GM23338 (cell line): ENCODE results near the gene UST. TPM values are rescaled to one million over a fixed set of nuclear protein-coding genes. Genes with fewer than 3 reads are reported as not detected.
"Not testable (repeated sequence)": the region's sequence is repeated elsewhere in the genome, so short reads cannot be mapped to it uniquely, and the experiment has no call there.

Experiments
- ATAC-seq: fragments of 200-7000 bp; cut with Tn5 transposase; 3 replicates; pipeline ENCODE4 v1.9.1; 2020
- DNase-seq: peaks from one replicate; pipeline ENCODE4 v3.0.0-alpha.2; 2015; ENCODE audit warnings: low spot score
- H2AFZ ChIP-seq: fragments of 200-600 bp; sonication (generic); 2 replicates; pipeline ENCODE4 v1.8.0; 2016; ENCODE audit warnings: antibody characterized with exemption, mild to moderate bottlenecking, moderate library complexity
- H3F3A ChIP-seq: fragments of 200-600 bp; sonication (generic); replicated peaks from 2 replicates; pipeline ENCODE4 v1.8.0; 2017; ENCODE audit warnings: antibody characterized with exemption, mixed run types, low read depth
- H3K27ac ChIP-seq: fragments of 200-600 bp; sonication (generic); 2 replicates; pipeline ENCODE4 v1.6.1; 2016; ENCODE audit warnings: low read depth
- H3K27me3 ChIP-seq: fragments of 200-600 bp; sonication (generic); 2 replicates; pipeline ENCODE4 v1.8.0; 2016; ENCODE audit warnings: mild to moderate bottlenecking, mixed run types, moderate library complexity; ENCODE audit not compliant: insufficient read depth
- H3K36me3 ChIP-seq: fragments of 200-600 bp; sonication (generic); 2 replicates; pipeline ENCODE4 v1.8.0; 2016; ENCODE audit warnings: mild to moderate bottlenecking; ENCODE audit not compliant: insufficient read depth
- H3K4me1 ChIP-seq: fragments of 200-600 bp; sonication (generic); 2 replicates; pipeline ENCODE4 v1.8.0; 2016; ENCODE audit warnings: mild to moderate bottlenecking, moderate library complexity; ENCODE audit not compliant: insufficient read depth
- H3K4me2 ChIP-seq: fragments of 200-600 bp; sonication (generic); 2 replicates; pipeline ENCODE4 v1.7.1; 2017; ENCODE audit warnings: mixed run types
- H3K4me3 ChIP-seq: fragments of 200-600 bp; sonication (generic); 2 replicates; pipeline ENCODE4 v1.6.1; 2016; ENCODE audit warnings: mixed run types
- H3K79me2 ChIP-seq: fragments of 200-600 bp; sonication (generic); replicated peaks from 2 replicates; pipeline ENCODE4 v1.8.0; 2017; ENCODE audit warnings: mild to moderate bottlenecking; ENCODE audit not compliant: insufficient read depth
- H3K9me2 ChIP-seq: fragments of 200-600 bp; sonication (generic); 2 replicates; pipeline ENCODE4 v1.8.0; 2017; ENCODE audit not compliant: insufficient read depth
- H4K20me1 ChIP-seq: fragments of 200-600 bp; sonication (generic); replicated peaks from 2 replicates; pipeline ENCODE4 v1.8.0; 2017; ENCODE audit warnings: mild to moderate bottlenecking; ENCODE audit not compliant: insufficient read depth
- H3K27ac Mint-ChIP-seq: 2 replicates; pipeline ENCODE4 v1.8.0; 2020; ENCODE audit warnings: inconsistent platforms, mild to moderate bottlenecking, moderate library complexity, mixed read lengths
- H3K27me3 Mint-ChIP-seq: 3 replicates; pipeline ENCODE4 v1.8.0; 2022; ENCODE audit warnings: low read depth, mild to moderate bottlenecking, moderate library complexity, mixed read lengths, inconsistent platforms; ENCODE audit not compliant: insufficient read depth, poor library complexity
- H3K36me3 Mint-ChIP-seq: 3 replicates; pipeline ENCODE4 v1.8.0; 2021; ENCODE audit warnings: low read depth, mild to moderate bottlenecking, inconsistent platforms, moderate library complexity, mixed read lengths
- H3K4me1 Mint-ChIP-seq: 3 replicates; pipeline ENCODE4 v1.8.0; 2020; ENCODE audit warnings: mild to moderate bottlenecking, inconsistent platforms, mixed read lengths
- H3K4me3 Mint-ChIP-seq: 3 replicates; pipeline ENCODE4 v1.8.0; 2021; ENCODE audit warnings: moderate library complexity, mild to moderate bottlenecking, inconsistent platforms, mixed read lengths
- H3K9me3 Mint-ChIP-seq: 3 replicates; pipeline ENCODE4 v1.8.0; 2020; ENCODE audit warnings: moderate library complexity, mild to moderate bottlenecking, inconsistent platforms, mixed read lengths
- CTCF ChIP-seq, 2 experiments: fragments of 200-600 bp in 1 of 2; sonication (generic) in 1 of 2; conservative IDR thresholded peaks; 2 replicates each; pipeline versions ENCODE4 v1.5.1 to v1.6.1; 2016 to 2017; ENCODE audit warnings: antibody characterized with exemption in 2 of 2, low read depth in 2 of 2, mild to moderate bottlenecking in 2 of 2, moderate library complexity in 1 of 2
- ETS1 ChIP-seq: IDR thresholded peaks from 2 replicates; pipeline ENCODE4 v1.6.1; 2016; ENCODE audit warnings: antibody characterized with exemption
- EZH2phosphoT487 ChIP-seq: fragments of 200-600 bp; sonication (generic); IDR thresholded peaks from one replicate; pipeline ENCODE4 v1.8.1; 2018; ENCODE audit warnings: antibody characterized with exemption; ENCODE audit not compliant: unreplicated experiment
- NANOG ChIP-seq: IDR thresholded peaks from 2 replicates; pipeline ENCODE4 v1.6.1; 2016; ENCODE audit warnings: antibody characterized with exemption, borderline replicate concordance
- POLR2AphosphoS5 ChIP-seq: IDR thresholded peaks from 2 replicates; pipeline ENCODE4 v1.6.1; 2016; ENCODE audit warnings: antibody characterized with exemption, low read depth
- STAT1 ChIP-seq: IDR thresholded peaks from one replicate; pipeline ENCODE4 v1.6.1; 2016; ENCODE audit warnings: antibody characterized with exemption; ENCODE audit not compliant: unreplicated experiment
- polyA plus RNA-seq: library from polyadenylated mRNA; unstranded; fragments of >200 nt; fragmentation: Nextera tagmentation; extraction: Ambion mirVana; gene quantifications from 2 replicates; pipeline ENCODE4 v1.2.1, GENCODE V29; 2016
- total RNA-seq: library from RNA; depleted of rRNA; stranded (reverse); fragments of >200 nt; shearing (Covaris generic); gene quantifications from 2 replicates; pipeline ENCODE4 v1.2.3, GENCODE V29; 2014

Gene UST
- total and polyA plus RNA-seq, 2 experiments from 2014 or later, result 12.6 to 33.0 TPM

- TF ChIP-seq POLR2AphosphoS5 (no peak), NANOG (no peak), EZH2phosphoT487 (no peak)
Measured at GRCh38 chr6:148751793-148752170, 5.0 kb downstream of the UST start (continued).

GRCh38 chr6:148755379-148755778 is 8.5 kb downstream of the UST start:
- H3K9me3 Mint-ChIP-seq, ATAC-seq, H3K4me3 ChIP-seq, H3K27me3 ChIP-seq, H3K36me3 Mint-ChIP-seq, H3F3A ChIP-seq, H3K4me3 Mint-ChIP-seq, H3K36me3 ChIP-seq, H3K27me3 Mint-ChIP-seq, H3K27ac Mint-ChIP-seq, H3K27ac ChIP-seq, H3K9me2 ChIP-seq, DNase-seq, H3K4me2 ChIP-seq, H2AFZ ChIP-seq: not testable (repeated sequence)
- peaks cover 100% of the 10 kb centered on the region for H3K79me2 ChIP-seq
- H4K20me1 ChIP-seq, result peaks cover 59% of the 10 kb centered on the region
- peaks cover 53% of the 10 kb centered on the region for H3K4me1 Mint-ChIP-seq
- H3K4me1 ChIP-seq, result peaks cover 45% of the 10 kb centered on the region

GRCh38 chr6:148757944-148758480 is 11.2 kb downstream of the UST start:
- Mint-ChIP-seq H3K27me3 (peaks cover 3% of the 10 kb centered on the region), H3K4me1 (peaks cover 63% of the 10 kb centered on the region), H3K27ac (peak overlapping the region; percentile 2; the same call in 1 of the 2 replicates), H3K36me3 (peaks cover 4% of the 10 kb centered on the region; the same call in 1 of the 3 replicates), H3K4me3 (no peak overlapping the region), H3K9me3 (no peaks in the 10 kb centered on the region)
- Histone ChIP-seq H2AFZ (no peak overlapping the region), H3F3A (no peaks in the 10 kb centered on the region), H3K79me2 (peaks cover 100% of the 10 kb centered on the region), H3K4me2 (no peak overlapping the region), H3K9me2 (no peaks in the 10 kb centered on the region), H3K4me1 (peaks cover 59% of the 10 kb centered on the region), H4K20me1 (peaks cover 51% of the 10 kb centered on the region), H3K36me3 (no peaks in the 10 kb centered on the region), H3K4me3 (no peak overlapping the region), H3K27me3 (no peaks in the 10 kb centered on the region), H3K27ac (no peak overlapping the region)
- DNase-seq (no peak), ATAC-seq (no peak)
- TF ChIP-seq NANOG (no peak), STAT1 (no peak), EZH2phosphoT487 (no peak), ETS1 (no peak), CTCF (conservative IDR thresholded peaks at IDR 0.05; ENCODE audit: low read depth in 2 of 2) (no peak)
